GM18907 (cell line): Measurements from ENCODE around the gene C2orf92.

Experiments used
- ATAC-seq: cut with Tn5 transposase; IDR thresholded peaks from one replicate; pipeline ENCODE4 v1.9.1; 2021; ENCODE audit warnings: mild to moderate bottlenecking, moderate library complexity; ENCODE audit not compliant: unreplicated experiment

The C2orf92 gene

GRCh38 chr2:97740590-97741182 lies 71.2 kb downstream of the C2orf92 start:
- ATAC-seq = no peak

DNA sequence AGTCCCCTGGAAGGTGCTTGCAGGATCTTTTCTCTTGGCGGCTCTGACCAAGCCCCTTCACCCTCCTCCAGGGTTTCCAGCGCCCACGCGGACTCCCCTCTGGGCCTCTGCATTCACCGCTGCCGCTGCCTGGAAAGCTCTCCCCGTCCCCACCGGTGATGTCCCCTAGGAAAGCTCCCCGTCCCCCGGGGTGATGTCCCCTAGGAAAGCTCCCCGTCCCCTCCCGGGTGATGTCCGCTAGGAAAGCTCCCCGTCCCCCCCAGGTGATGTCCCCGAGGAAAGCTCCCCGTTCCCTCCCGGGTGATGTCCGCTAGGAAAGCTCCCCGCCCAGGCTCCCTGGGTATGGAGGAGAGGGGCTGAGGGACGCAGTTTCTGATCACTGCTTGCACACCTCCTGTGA lies 71.7 kb downstream of the C2orf92 start:
- ATAC-seq = no peak

- ATAC-seq = no peak
Measured at GRCh38 chr2:97741686-97742085, 72.2 kb downstream of the C2orf92 start.

DNA sequence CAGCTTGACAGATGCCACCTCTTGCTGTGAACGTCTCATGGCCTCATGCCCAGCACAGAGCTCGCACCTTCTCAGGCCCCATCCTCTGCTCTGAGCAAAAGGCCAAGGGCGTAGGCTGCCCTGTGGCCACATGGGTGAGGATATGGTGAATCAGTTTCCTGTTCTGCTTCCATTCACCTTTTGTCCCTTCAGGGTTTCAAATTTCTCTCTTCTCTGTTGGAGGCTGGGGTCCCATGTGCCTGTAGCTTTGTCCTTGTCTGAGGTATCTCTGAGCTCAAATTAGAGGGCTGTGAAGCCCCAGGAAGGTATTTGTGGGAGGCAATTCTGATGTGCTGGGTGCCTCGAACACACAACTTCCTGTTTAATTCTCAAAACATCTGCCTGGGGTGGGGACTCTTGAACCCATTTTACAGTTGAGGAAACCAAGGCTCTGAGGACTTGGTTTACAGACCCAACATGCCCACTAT lies 72.9 kb downstream of the C2orf92 start:
- no peak for ATAC-seq

DNA sequence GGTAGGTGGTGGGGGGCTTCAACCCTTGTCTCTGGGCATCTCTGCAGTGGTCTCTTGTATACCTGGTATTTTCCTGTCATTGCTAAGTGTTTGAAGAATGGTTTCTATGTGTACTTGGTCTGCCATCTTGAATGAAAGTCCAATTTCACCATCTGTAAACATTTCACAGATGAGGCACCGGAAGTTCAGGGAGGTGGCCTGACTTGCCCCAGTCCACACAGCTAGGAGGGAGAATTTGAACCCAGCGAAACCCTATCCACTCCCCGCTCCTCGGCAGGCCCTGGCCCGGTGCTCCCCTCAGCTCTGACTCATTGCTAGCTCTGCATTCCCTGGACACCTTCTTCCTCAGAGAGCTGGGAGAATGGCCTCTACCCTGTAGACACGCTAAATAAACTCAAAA lies 74.4 kb downstream of the C2orf92 start:
- ATAC-seq = no peak

DNA sequence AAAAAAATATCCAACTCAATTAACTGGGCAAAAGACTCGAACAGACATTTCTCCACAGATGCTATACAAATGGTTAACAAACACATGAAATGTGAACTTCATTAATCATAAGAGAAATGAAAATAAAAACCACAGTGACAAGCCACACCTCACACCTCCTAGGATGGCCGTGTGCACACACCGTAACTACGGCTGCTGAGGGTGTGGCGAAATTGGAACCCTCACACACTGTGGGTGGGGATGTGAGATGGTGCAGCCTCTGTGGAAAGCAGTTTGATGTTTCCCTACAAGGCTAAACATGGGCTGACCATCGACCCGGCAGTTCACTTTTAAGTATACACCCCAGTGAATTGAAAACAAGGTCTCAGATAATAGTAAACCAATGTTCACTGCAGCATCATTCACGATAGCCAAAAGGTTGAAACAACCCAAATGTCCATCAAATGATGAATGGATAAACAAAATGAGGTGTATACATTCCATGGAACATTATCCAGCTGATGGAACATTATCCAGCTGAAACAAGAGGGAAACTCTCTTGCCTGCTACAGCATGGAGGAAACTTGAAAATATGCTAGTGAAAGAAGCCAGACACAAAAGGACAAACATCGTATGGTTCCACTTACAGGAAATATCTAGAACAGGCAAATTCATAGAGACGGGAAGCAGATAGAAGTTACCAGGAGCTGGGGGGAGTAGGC lies 76.1 kb downstream of the C2orf92 start:
- ATAC-seq = no peak

GRCh38 chr2:97747285-97747684 lies 77.8 kb downstream of the C2orf92 start:
- ATAC-seq = no peak

DNA sequence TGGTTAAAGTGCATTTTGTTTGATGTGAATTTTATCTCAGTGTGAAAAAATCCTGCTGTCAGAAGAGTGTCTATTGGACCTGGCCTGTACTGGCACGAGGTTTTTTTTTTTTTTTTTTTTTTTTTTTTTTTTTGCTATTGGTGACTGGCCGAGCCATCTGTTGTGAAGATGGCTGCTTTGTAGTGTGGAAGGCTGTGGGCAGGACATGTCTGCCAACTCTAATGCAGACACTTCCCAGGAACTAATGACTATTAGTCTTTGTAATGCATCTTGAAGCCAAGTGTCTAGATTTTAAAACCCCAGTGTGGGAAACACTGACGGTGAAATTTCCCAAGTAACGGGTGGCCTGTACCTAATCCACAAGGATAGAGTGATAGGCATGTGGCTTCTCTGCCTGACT lies 78.2 kb downstream of the C2orf92 start:
- no peak for ATAC-seq

- ATAC-seq = no peak
Measured at GRCh38 chr2:97749581-97749980, 80.1 kb downstream of the C2orf92 start.

- ATAC-seq = no peak
Measured at GRCh38 chr2:97750017-97750416, 80.5 kb downstream of the C2orf92 start.

- ATAC-seq = no peak
Measured at GRCh38 chr2:97751752-97752151, 82.2 kb downstream of the C2orf92 start.
